VCaP (cell line): ENCODE data around the gene PI4K2A.
A peak's percentile ranks its signal among the peaks of the same experiment; 100 is the strongest.

Experiments used
- H3K27ac ChIP-seq: fragments of 450-650 bp; 2 replicates; pipeline ENCODE4 v1.5.1; 2017
- TF ChIP-seq, protein P1 (sequence below): fragments of 450-650 bp; conservative IDR thresholded peaks from 2 replicates; pipeline ENCODE4 v1.5.1; 2017; ENCODE audit warnings: mild to moderate bottlenecking, moderate library complexity

Gene PI4K2A

GRCh38 chr10:97640174-97640867 is at the start of gene PI4K2A:
TSS of gene PI4K2A (plus strand) at chr10:97640671. CDS start at chr10:97640743, 72 bp downstream.
- peak within 1 kb of the TSS; percentile 68 for H3K27ac ChIP-seq
- TF ChIP-seq, protein P1, sequence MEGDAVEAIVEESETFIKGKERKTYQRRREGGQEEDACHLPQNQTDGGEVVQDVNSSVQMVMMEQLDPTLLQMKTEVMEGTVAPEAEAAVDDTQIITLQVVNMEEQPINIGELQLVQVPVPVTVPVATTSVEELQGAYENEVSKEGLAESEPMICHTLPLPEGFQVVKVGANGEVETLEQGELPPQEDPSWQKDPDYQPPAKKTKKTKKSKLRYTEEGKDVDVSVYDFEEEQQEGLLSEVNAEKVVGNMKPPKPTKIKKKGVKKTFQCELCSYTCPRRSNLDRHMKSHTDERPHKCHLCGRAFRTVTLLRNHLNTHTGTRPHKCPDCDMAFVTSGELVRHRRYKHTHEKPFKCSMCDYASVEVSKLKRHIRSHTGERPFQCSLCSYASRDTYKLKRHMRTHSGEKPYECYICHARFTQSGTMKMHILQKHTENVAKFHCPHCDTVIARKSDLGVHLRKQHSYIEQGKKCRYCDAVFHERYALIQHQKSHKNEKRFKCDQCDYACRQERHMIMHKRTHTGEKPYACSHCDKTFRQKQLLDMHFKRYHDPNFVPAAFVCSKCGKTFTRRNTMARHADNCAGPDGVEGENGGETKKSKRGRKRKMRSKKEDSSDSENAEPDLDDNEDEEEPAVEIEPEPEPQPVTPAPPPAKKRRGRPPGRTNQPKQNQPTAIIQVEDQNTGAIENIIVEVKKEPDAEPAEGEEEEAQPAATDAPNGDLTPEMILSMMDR = no peak

DNA sequence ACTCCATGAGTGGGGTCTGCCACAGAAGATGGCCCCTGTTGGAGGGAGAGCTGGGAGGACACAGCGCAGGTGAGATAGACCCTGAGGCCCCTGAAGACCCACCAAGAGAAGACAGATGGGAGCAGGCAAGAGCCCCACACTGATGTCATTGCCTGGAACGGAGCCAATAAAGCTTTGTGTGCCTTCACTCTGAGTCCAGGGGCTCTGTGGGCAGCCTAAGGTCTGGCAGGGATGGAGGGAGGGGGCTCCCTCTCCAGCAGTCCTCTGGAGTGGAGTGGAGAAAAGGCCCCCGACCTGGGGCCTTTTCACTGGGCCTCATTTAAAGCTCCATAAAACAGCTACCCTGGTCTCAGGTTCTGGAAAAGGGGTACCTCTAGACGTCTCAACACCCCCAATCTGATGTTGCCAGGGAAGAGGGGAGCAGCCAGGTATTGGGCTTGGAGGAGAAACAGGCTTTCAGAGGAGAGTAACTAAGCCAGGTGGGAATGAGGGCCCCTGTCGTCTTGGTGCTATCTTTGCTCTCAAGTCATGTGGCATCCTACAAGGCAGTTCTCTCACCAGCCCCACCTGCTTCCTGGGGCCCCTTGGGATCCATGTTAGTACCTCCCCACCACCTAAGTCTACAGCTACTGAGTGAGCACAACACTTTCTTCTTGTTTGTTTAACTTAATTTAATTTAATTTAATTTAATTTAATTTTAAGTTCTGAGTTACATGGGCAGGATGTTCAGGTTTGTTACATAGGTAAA is 49.5 kb upstream of the PI4K2A start:
- no peak overlapping the region for H3K27ac ChIP-seq
- TF ChIP-seq, protein P1 = no peak

DNA sequence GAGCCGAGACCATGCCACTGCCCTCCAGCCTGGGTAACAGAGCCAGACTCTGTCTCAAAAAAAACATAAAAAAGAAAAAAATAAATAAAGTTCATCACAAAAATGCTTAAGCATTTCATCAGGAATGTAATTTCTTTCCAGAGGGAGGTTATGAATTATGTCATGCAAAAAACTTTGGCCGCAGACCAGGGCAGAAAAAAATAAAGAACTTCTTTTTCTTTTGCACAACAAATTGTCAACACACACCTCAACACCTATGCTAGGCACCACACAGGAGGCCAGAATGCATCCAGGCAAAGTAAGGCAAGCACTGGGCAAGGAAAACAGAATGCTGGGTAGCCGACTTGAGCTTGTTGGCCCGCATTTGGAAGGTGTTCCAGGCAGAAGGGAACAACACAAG is 47.0 kb upstream of the PI4K2A start:
- TF ChIP-seq, protein P1 = no peak
- H3K27ac ChIP-seq = no peak overlapping the region

GRCh38 chr10:97596101-97597082 is 44.1 kb upstream of the PI4K2A start:
- TF ChIP-seq, protein P1 = no peak
- H3K27ac ChIP-seq = no peak overlapping the region

DNA sequence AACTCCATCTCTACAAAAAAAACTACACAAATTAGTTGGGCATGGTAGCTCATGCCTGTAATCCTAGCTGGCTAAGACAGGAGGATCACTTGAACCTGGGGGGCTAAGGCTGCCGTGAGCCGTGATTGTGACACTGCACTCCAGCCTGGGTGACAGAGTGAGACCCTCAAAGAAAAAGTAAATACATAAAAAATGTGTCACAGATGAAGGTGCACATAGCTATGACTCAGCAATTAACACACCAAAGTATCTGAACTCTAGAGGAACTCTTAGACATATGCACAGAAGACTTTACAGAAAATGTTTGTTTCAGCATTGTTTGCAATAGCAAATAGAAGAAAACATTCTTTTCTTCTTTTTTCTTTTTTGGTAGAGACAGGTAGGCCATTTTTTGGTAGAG is 42.7 kb upstream of the PI4K2A start:
- TF ChIP-seq, protein P1 = no peak
- no peak overlapping the region for H3K27ac ChIP-seq

DNA sequence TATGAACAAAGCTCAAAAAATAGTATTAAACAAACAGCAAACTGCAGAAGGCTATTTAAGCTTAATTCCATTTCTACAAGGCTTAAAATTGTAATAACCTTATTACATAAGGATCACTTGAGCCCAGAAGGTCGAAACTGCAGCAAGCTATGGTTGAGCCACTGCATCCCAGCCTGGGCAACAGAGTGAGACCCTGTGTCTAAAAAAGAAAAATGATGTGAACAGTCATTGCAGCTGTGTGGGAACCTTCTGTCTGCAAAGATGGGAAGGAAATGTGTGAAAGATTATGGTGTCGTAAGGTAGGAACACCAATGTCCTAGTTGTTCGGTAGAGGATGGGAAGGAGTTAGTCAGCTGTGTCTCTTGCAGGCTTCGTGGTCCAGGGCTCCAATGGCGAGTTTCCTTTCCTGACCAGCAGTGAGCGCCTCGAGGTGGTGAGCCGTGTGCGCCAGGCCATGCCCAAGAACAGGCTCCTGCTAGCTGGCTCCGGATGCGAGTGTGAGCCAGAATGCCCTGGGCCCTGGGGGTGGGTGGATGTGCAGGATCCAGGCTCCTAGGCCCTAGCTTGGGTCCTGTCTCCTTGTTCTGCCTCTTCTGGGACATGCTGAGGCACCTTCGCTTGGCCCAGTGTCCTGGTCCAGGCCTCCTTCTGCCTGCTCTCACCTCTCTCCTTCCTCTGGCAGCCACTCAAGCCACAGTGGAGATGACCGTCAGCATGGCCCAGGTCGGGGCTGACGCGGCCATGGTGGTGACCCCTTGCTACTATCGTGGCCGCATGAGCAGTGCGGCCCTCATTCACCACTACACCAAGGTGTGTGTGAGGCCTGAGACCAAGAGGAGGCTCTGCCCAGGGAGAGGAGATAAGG is 41.8 kb upstream of the PI4K2A start:
- TF ChIP-seq, protein P1 = no peak
- H3K27ac ChIP-seq = no peak overlapping the region
